Panc1 (cell line): ENCODE measurements around the gene CCDC83. TPM values are rescaled to one million over a fixed set of nuclear protein-coding genes. Genes with fewer than 3 reads are reported as not detected.

Source experiments
- ATAC-seq: fragments of 200-7000 bp; cut with Tn5 transposase; 2 replicates; pipeline ENCODE4 v1.9.1; 2020; ENCODE audit warnings: mild to moderate bottlenecking, moderate library complexity
- BruUV-seq: library from RNA; stranded (reverse); fragments of 400-500 nt; replicated peaks from 2 replicates; lab custom pipeline; 2021; lab: Mats Ljungman, UMichigan
- CTCF ChIA-PET: fragments of 300-600 bp; sonication (Branson Sonifier 250); formaldehyde crosslinking; loops from one replicate; lab custom pipeline; 2022; ENCODE audit warnings: antibody characterized with exemption; lab: Charles Lee
- POLR2A ChIA-PET: fragments of 300-600 bp; sonication (Branson Sonifier 250); formaldehyde crosslinking; loops from one replicate; lab custom pipeline; 2022; ENCODE audit warnings: antibody characterized with exemption; lab: Charles Lee
- DNase-seq: peaks from one replicate; pipeline ENCODE4 v3.0.0-alpha.2; 2010; ENCODE audit warnings: low read depth, low spot score
- H3K27ac ChIP-seq: 2 replicates; pipeline ENCODE4 v1.5.1; 2011; ENCODE audit warnings: mild to moderate bottlenecking, low read length, inconsistent platforms
- H3K27me3 ChIP-seq: fragments of 200-500 bp; sonication (Bioruptor generic); 2 replicates; pipeline ENCODE4 v1.6.0; 2014; ENCODE audit warnings: low read length, inconsistent platforms; ENCODE audit not compliant: control insufficient read depth, insufficient read depth
- H3K36me3 ChIP-seq: fragments of 200-500 bp; sonication (Bioruptor generic); 2 replicates; pipeline ENCODE4 v1.5.1; 2014; ENCODE audit warnings: inconsistent platforms, mild to moderate bottlenecking, low read length, moderate library complexity; ENCODE audit not compliant: control insufficient read depth, insufficient read depth
- H3K4me1 ChIP-seq: 2 replicates; pipeline ENCODE4 v1.5.1; 2011; ENCODE audit warnings: inconsistent platforms, mild to moderate bottlenecking, low read length, moderate library complexity; ENCODE audit not compliant: control insufficient read depth, insufficient read depth
- H3K4me3 ChIP-seq, 2 experiments: 2 replicates each; pipeline ENCODE4 v1.5.1; 2011 to 2012; ENCODE audit warnings: low read depth in 2 of 2, low read length in 2 of 2, mild to moderate bottlenecking in 2 of 2, inconsistent platforms in 1 of 2, moderate library complexity in 1 of 2
- H3K9me3 ChIP-seq: fragments of 200-500 bp; sonication (Bioruptor generic); 2 replicates; pipeline ENCODE4 v1.5.1; 2014; ENCODE audit warnings: low read depth, mild to moderate bottlenecking, inconsistent platforms, low read length, moderate library complexity; ENCODE audit not compliant: control insufficient read depth, insufficient read depth
- POLR2AphosphoS5 ChIP-seq: IDR thresholded peaks from 2 replicates; pipeline ENCODE4 v1.6.1; 2012; ENCODE audit warnings: mild to moderate bottlenecking, low read depth, low read length, moderate library complexity
- SIN3A ChIP-seq: IDR thresholded peaks from 2 replicates; pipeline ENCODE4 v1.6.1; 2012; ENCODE audit warnings: low read depth, mild to moderate bottlenecking, low read length, moderate library complexity, borderline replicate concordance; ENCODE audit not compliant: insufficient read depth
- TCF7L2 ChIP-seq: IDR thresholded peaks from 2 replicates; pipeline ENCODE4 v1.6.1; 2011; ENCODE audit warnings: mild to moderate bottlenecking, low read depth, low read length, inconsistent platforms
- in situ Hi-C: cut with HindIII; loops from 2 replicates; pipeline ENCODE4 v1.10.0; 2016; ENCODE audit warnings: low sequenced_read_pairs, low pct_unique_long_range_greater_than_20kb
- intact Hi-C: fragments of 100-400 bp; cut with micrococcal nuclease; formaldehyde crosslinking; loops from one replicate; pipeline ENCODE4 v1.10.0; 2022; ENCODE audit not compliant: unreplicated experiment
- total RNA-seq: library from RNA; stranded (reverse); gene quantifications from one replicate; pipeline ENCODE4 v1.2.1, GENCODE V29; 2021; ENCODE audit not compliant: unreplicated experiment
- TF ChIP-seq, protein P1 (sequence below): fragments of 450-650 bp; IDR thresholded peaks from 2 replicates; pipeline ENCODE4 v1.5.1; 2017; ENCODE audit warnings: mild to moderate bottlenecking
- TF ChIP-seq, protein P2 (sequence below), 2 experiments: IDR thresholded peaks; 2 replicates each; pipeline ENCODE4 v1.6.1; 2011 to 2012; ENCODE audit warnings: low read depth in 2 of 2, control low read depth in 1 of 2, low read length in 1 of 2, mild to moderate bottlenecking in 1 of 2, moderate library complexity in 1 of 2; ENCODE audit not compliant: insufficient read depth in 1 of 2

Gene CCDC83
- total RNA-seq, 1 experiment from 2014 or later: not detected

DNA sequence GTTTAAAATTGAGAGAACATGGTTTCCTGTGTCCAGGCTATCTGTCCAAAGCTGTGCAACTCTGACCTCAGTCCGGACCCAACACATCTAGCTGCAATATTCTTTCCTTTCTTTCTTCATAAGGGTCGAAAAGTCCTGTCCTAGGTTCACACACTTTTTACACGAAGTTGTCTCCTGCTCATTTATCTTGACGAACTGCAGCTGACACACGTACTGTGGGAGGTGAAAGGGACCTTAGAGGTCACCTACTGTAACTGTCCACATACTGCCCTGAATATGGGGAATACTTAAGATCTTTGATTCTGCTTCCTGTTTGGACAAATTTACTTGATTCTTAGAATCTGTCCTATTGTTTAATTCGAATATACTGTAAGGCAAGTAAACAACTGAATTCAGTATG lies 105.9 kb downstream of the CCDC83 start:
- POLR2A ChIA-PET: no interaction called here
- Histone ChIP-seq H3K36me3 (peaks cover 13% of the 10 kb centered on the region; the same call in 1 of the 2 replicates), H3K9me3 (no peaks in the 10 kb centered on the region), H3K4me1 (no peaks in the 10 kb centered on the region), H3K27me3 (no peaks in the 10 kb centered on the region), H3K27ac (no peak overlapping the region), H3K4me3 (no peak overlapping the region)
- TF ChIP-seq POLR2AphosphoS5: no peak
- TF ChIP-seq, protein P1, sequence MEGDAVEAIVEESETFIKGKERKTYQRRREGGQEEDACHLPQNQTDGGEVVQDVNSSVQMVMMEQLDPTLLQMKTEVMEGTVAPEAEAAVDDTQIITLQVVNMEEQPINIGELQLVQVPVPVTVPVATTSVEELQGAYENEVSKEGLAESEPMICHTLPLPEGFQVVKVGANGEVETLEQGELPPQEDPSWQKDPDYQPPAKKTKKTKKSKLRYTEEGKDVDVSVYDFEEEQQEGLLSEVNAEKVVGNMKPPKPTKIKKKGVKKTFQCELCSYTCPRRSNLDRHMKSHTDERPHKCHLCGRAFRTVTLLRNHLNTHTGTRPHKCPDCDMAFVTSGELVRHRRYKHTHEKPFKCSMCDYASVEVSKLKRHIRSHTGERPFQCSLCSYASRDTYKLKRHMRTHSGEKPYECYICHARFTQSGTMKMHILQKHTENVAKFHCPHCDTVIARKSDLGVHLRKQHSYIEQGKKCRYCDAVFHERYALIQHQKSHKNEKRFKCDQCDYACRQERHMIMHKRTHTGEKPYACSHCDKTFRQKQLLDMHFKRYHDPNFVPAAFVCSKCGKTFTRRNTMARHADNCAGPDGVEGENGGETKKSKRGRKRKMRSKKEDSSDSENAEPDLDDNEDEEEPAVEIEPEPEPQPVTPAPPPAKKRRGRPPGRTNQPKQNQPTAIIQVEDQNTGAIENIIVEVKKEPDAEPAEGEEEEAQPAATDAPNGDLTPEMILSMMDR: no peak
- TF ChIP-seq SIN3A: no peak
- no peak for TF ChIP-seq TCF7L2
- TF ChIP-seq, protein P2, sequence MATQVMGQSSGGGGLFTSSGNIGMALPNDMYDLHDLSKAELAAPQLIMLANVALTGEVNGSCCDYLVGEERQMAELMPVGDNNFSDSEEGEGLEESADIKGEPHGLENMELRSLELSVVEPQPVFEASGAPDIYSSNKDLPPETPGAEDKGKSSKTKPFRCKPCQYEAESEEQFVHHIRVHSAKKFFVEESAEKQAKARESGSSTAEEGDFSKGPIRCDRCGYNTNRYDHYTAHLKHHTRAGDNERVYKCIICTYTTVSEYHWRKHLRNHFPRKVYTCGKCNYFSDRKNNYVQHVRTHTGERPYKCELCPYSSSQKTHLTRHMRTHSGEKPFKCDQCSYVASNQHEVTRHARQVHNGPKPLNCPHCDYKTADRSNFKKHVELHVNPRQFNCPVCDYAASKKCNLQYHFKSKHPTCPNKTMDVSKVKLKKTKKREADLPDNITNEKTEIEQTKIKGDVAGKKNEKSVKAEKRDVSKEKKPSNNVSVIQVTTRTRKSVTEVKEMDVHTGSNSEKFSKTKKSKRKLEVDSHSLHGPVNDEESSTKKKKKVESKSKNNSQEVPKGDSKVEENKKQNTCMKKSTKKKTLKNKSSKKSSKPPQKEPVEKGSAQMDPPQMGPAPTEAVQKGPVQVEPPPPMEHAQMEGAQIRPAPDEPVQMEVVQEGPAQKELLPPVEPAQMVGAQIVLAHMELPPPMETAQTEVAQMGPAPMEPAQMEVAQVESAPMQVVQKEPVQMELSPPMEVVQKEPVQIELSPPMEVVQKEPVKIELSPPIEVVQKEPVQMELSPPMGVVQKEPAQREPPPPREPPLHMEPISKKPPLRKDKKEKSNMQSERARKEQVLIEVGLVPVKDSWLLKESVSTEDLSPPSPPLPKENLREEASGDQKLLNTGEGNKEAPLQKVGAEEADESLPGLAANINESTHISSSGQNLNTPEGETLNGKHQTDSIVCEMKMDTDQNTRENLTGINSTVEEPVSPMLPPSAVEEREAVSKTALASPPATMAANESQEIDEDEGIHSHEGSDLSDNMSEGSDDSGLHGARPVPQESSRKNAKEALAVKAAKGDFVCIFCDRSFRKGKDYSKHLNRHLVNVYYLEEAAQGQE (IDR thresholded peaks at IDR 0.05; ENCODE audit: insufficient read depth in 1 of 2, low read depth in 2 of 2, low read length in 1 of 2): no peak
- intact Hi-C loops (no loop called here), in situ Hi-C loops (no loop called here)
- ATAC-seq (no peak), DNase-seq (no peak)
- CTCF ChIA-PET: no interaction called here
- BruUV-seq: no TSS peak

DNA sequence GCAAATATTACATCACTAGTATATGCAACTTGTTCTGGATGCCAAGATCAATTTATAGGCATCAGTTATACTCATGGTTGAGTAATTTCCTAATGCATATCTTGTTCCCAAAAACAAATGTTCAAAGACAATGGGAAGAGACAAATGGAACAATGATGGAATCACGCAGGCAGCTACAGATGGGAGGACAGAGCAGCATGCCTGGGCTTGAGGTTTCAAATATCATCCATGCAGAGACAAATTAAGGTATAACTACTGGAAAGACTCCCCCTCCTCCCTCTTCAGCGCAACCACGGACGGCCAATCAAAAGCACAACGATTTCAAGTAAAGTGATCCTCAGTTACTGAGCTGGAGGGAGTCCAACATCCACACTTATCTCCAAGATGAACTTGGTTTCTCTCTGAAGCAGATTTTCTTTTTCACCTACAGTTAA lies 106.8 kb downstream of the CCDC83 start:
- H3K4me1 ChIP-seq: no peaks in the 10 kb centered on the region
- H3K27ac ChIP-seq: no peak overlapping the region
- H3K27me3 ChIP-seq: no peaks in the 10 kb centered on the region
- no peaks in the 10 kb centered on the region for H3K9me3 ChIP-seq
- intact Hi-C loops (no loop called here), in situ Hi-C loops (no loop called here)
- ChIA-PET POLR2A (no interaction called here), CTCF (no interaction called here)
- TF ChIP-seq POLR2AphosphoS5: no peak
- no peak for TF ChIP-seq TCF7L2
- no peak for TF ChIP-seq SIN3A
- TF ChIP-seq, protein P1: no peak
- TF ChIP-seq, protein P2 (IDR thresholded peaks at IDR 0.05; ENCODE audit: insufficient read depth in 1 of 2, low read depth in 2 of 2, low read length in 1 of 2): no peak
- DNase-seq (no peak), ATAC-seq (no peak)
- BruUV-seq: no TSS peak
- peaks cover 12% of the 10 kb centered on the region; the same call in 1 of the 2 replicates for H3K36me3 ChIP-seq
- no peak overlapping the region for H3K4me3 ChIP-seq
